Left lobe of liver (tissue), 2 donors: ENCODE results near the gene KRTAP10-5. TPM values are rescaled to one million over a fixed set of nuclear protein-coding genes. Genes with fewer than 3 reads are reported as not detected.
"Not testable (repeated sequence)": the region's sequence is repeated elsewhere in the genome, so short reads cannot be mapped to it uniquely, and the experiment has no call there.

Experiments
- ATAC-seq: fragments of 200-7000 bp; cut with Tn5 transposase; one replicate; pipeline ENCODE4 v1.9.1; 2020; ENCODE audit warnings: mild to moderate bottlenecking, moderate library complexity
- DNase-seq: peaks from one replicate; pipeline ENCODE4 v3.0.0-alpha.2; 2020; ENCODE audit warnings: low spot score
- total RNA-seq: library from RNA; stranded (reverse); gene quantifications from one replicate; pipeline ENCODE4 v1.2.1, GENCODE V29; 2021
- donor health status: DM: no; HTN: no; CAD: no; lungs with moderate emphysema.
- donor health status: DM: no; HTN: yes; CAD: no.

KRTAP10-5 gene, protein sequence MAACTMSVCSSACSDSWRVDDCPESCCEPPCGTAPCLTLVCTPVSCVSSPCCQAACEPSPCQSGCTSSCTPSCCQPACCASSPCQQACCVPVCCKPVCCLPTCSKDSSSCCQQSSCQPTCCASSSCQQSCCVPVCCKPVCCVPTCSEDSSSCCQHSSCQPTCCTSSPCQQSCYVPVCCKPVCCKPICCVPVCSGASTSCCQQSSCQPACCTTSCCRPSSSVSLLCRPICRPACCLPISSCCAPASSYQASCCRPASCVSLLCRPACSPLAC
- total RNA-seq: not detected

DNA sequence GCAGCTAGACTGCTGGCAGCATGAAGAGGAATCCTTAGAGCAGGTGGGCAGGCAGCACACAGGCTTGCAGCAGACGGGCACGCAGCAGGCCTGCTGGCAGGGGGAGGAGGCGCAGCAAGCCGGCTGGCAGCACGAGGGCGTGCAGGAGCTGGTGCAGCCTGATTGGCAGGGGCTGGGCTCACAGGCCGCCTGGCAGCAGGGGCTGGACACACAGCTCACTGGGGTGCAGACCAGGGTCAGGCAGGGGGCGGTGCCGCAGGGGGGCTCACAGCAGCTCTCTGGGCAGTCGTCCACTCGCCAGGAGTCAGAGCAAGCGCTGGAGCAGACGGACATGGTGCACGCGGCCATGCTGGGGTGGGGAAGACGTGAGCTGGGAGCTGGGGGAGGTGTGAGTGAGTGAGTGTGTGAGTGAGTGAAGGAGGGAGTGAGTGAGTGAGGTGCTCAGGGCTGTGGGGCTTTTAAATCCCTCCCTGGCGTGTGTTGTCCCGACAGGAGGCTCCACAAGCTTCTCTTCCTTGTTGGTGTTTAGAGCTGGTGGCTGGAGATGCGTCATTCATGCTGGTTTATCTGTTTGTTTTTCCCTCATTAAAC lies at the start of gene KRTAP10-5:
Gene KRTAP10-5, minus strand, starts transcription at position 374 of the 591 bp plus-strand sequence. Its CDS starts 26 bp downstream, at position 348.
- peak; percentile 47 for ATAC-seq
- peak; percentile 43 for DNase-seq

DNA sequence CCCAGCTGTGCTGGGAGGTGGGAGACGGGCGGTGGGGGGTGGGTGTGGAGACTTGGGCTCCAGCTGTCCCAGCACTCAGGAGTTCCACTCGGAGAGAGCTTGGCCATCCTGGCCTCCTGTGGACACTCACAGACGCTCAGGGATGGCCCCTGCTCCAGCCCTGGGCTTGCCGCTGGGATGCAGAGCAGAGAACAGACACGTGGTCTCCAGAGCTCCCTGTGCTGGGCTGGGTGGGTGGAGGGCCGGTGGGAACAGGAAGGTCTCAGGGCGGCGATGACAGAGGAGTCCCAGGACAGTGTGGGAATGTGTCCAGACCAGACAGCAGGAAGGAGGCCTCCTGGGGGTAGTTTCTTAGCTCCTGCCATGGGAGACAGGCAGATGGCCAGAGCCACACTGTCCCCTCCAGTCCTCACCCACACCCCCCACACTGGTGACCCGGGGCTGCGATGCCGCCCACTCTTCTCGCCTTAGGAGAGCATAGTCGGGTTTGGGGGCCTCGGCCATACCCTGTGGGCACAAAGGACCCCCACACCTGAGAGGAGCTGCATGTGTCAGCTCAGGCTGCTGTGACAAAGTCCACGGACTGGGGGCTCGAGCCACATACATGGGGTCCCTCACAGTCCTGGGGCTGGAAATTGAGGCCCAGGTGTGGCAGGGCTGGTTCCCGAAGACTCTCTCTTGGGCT lies 48.4 kb upstream of the KRTAP10-5 start:
- no peak for DNase-seq
- ATAC-seq: no peak

DNA sequence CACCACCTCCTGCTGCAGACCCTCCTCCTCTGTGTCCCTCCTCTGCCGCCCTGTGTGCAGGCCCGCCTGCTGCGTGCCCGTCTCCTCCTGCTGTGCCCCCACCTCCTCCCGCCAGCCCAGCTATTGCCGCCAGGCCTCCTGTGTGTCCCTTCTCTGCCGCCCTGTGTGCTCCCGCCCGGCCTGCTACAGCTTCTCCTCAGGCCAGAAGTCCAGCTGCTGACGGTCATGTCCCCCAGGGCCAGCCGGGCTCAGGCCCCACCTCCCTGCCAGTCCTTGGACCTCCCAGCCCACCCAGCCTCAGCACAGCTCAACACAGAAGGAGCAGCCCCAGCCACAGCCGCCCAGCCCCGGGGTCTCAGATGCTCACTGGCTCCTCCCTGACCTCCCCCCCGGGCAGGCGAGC lies 47.4 kb upstream of the KRTAP10-5 start:
- DNase-seq, ATAC-seq: not testable (repeated sequence)

- not testable (repeated sequence) for DNase-seq, ATAC-seq
These were observed 46.9 kb upstream of the KRTAP10-5 start for GRCh38 chr21:44627181-44627822.

GRCh38 chr21:44626673-44627143 lies 46.3 kb upstream of the KRTAP10-5 start, which contains the start of gene KRTAP10-9:
Gene KRTAP10-9 (plus strand): TSS chr21:44627093. CDS start chr21:44627172, 79 bp downstream.
- DNase-seq (no peak), ATAC-seq (no peak)

DNA sequence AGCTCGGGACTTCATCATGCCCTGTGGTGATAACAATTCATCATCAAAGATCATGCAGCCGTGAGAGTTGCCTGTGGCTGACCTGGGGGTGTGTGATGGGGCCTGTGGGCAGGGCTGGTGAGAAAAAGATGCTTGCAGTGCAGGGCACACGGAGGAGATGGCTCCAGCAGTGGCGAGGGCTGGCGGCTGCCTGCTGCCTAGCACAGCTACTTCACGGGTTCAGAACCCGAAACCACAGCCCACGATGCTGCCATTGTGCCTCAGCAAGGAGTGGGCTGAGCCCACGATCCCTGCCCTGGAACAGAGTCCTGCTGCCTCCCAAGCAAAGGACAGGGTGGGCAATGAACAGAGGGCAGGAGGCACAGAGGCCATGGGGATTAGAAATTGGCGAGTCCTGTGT lies 45.9 kb upstream of the KRTAP10-5 start:
- DNase-seq (no peak), ATAC-seq (no peak)

GRCh38 chr21:44625756-44626155 lies 45.4 kb upstream of the KRTAP10-5 start:
- ATAC-seq: no peak
- DNase-seq: no peak

DNA sequence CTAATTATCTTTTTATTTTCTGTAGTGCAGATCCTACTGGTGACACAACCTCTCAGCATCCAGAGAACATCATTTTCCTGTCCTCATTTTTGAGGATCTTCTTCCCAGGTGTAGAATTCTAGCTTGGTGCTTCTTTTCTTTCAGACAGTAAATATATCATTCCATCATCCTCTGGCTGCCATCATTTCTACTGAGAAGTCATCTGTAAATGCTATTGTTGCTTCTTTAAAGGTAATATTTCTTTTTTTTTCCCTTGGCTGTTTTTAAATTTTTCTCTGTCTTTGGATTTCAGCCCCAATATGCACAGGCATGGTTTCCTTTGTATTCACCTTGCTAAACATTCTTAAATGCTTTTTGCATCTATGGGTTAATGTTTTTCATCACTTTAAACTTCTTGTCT lies 43.2 kb upstream of the KRTAP10-5 start:
- ATAC-seq (no peak), DNase-seq (no peak)

DNA sequence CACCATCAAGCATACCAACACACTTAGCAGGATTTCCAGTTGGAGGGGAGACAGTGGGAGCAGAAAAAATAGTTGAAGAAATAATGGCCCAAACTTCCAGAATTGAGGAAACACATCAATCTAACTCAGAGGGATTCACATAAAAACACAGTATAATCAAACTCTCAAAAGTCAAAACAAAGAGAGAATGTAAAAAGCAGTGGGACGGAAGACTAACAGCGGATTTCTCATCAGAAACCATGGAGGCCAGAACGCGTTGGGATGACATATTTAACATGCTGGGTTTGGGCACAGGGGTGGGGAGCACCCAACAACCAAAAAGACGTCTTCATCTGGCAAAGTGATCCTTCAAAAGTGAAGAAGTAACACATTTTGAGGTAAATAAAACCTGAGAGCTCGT lies 39.5 kb upstream of the KRTAP10-5 start:
- ATAC-seq (no peak), DNase-seq (no peak)

- DNase-seq: no peak
These were observed 38.5 kb upstream of the KRTAP10-5 start for GRCh38 chr21:44618909-44619308.

DNA sequence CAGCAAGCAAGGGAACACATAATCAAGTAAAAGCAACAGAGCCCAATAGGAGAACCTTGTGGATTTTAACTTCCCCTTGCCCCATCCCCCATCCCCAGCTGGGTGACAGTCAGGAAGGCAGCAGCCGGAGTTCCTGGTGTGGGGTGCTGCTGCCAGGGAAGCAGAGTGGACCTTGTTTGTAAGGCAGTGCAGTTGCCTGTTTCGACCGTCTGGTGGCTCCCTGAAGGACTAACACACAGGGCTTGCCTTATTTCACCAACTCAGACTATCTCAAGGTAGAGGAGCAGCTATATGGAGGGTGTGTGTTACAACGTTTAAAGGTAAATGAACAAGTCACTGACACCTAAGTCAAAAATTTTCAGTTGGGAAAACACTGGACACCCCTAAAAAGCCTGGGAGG lies 38.1 kb upstream of the KRTAP10-5 start:
- DNase-seq: peak; percentile 47
- peak; percentile 84 for ATAC-seq

More at GRCh38 chr21:44618909-44619308, 38.5 kb upstream of the KRTAP10-5 start:
- no peak for ATAC-seq

DNA sequence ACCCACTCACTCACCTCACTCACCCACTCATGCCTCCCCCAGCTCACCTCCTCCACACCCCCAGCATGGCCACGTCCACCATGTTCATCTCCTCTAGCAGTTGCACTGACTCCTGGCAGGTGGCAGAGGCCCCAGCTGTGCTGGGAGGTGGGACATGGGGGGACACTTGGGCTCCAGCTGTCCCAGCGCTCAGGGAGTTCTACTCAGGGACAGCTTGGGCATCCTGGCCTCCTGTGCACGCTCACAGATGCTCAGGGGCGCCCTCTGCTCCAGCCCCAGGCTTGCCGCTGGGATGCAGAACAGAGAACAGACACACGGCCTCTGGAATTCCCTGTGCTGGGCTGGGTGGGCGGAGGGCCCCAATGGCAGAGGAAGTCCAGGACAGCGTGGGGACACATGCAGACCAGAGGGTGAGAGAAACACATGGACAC lies 36.7 kb upstream of the KRTAP10-5 start:
- DNase-seq: no peak
- no peak for ATAC-seq

DNA sequence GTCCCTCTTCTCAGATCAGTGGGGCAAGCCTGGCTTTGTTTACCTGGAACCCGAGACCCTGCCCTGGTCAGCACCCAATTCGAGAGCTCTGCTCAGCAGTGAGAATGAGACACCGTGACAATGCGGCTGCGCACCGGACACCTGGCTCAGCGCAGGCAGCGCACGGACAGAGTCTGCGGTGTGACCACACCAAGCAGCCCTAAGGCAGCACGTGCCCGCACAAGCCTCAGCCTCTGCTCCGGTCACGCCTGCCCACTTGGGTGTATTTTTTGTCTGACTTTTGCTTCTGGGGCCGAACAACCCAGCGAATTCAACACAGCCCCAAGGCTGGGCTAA lies 36.2 kb upstream of the KRTAP10-5 start:
- no peak for ATAC-seq
- DNase-seq: no peak

GRCh38 chr21:44615911-44616590 lies 35.6 kb upstream of the KRTAP10-5 start:
- no peak for DNase-seq
- no peak for ATAC-seq

GRCh38 chr21:44615466-44615865 lies 35.1 kb upstream of the KRTAP10-5 start:
- ATAC-seq (no peak), DNase-seq (no peak)

GRCh38 chr21:44614961-44615391 lies 34.6 kb upstream of the KRTAP10-5 start:
- ATAC-seq: no peak
- DNase-seq: no peak

DNA sequence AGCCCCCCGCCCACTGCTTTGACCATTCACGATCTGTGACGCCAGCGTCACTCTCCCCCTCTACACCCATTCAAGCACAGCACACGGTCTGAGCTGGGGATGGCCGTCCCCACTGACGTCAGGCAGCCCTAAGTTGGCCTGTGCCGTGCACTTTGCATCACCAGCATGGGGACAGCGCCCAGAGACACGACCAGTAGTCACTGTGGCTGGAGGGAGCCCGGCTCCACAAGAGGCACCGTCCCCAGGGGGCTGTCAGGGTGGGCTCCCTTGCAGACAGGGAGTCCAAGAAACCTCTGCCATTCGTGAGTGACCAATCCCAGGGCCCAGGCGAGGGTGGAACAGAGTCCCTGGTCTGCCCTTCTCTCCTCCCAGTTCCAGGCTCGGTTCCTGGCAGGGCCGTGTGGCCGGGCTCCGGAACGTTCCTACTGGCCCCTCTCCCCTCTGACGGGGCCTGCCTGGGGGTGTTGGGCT lies 33.8 kb upstream of the KRTAP10-5 start:
- no peak for DNase-seq
- ATAC-seq: no peak

- ATAC-seq (no peak), DNase-seq (no peak)
These were observed 33.2 kb upstream of the KRTAP10-5 start for GRCh38 chr21:44613386-44614155.

DNA sequence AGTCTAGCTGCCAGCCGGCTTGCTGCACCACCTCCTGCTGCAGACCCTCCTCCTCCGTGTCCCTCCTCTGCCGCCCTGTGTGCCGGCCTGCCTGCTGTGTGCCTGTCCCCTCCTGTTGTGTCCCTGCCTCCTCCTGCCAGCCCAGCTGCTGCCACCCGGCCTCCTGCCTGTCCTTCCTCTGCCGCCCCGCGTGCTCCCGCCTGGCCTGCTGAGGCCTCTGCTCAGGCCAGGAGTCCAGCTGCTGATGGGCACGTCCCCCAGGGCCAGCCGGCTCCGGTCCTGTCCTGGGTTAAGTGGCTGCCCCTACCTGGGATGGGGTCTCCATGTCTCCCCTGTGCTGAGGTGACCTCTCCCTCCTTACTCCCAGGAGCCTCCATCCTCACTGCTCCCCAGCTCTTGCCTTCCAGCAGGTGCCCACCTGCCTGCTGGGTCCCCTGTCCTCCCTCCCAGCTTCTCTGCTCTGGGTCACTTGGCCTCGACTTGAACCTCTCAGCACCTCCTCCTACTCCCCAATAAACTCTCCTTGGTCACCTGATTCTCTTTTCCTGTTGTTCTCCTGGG lies 32.3 kb upstream of the KRTAP10-5 start:
- ATAC-seq (no peak), DNase-seq (no peak)
